ENCODE measurements around the gene TBX21. TPM values are rescaled to one million over a fixed set of nuclear protein-coding genes. Genes with fewer than 3 reads are reported as not detected.

The TBX21 gene
- total and polyA plus RNA-seq, 7 donors = 0.04 to 0.36 (median 0.12) TPM; not detected in 1

DNA sequence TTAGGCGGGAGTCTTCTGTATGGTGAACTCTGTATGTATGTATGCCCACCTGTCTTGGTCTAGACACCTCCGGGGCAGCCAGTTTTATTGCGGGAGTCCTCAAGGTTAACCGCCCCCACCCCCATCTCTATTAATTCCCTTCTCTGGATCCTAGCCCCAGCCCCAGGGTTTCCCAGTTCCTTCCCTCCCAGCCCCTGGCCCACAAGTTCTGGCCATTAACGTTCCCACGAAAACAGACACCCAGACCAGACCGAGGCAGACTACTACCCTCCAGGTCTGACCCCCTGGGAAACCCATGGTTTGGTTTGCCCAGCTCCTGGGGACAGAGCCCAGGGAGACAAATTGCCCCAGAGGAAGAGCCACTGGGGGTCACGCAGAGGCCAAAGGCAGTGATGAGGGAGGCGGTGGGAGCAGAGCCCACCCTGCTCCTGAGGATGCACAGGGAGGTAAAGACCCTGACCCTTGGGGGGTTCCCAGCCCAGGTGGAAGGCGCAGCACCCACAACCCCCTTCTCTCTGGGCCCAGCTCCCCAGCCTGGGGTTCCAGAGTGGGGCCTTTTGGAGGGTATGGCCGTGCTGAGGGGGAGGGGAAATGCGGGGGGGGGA lies 30.5 kb upstream of the TBX21 start:
- Histone ChIP-seq H3K4me1 (peaks cover 16% of the 10 kb centered on the region), H3K9me3 (no peaks in the 10 kb centered on the region), H3K27ac (no peak overlapping the region), H3K36me3 (ENCODE audit: insufficient read depth in 1 of 2, low read depth in 1 of 2) (peaks cover 0 to 23% of the 10 kb centered on the region in 2 donors), H3K4me3 (no peak overlapping the region), H3K27me3 (ENCODE audit: insufficient read depth in 3 of 3, low read length in 2 of 3) (no peaks in the 10 kb centered on the region)
- TF ChIP-seq, protein P1, sequence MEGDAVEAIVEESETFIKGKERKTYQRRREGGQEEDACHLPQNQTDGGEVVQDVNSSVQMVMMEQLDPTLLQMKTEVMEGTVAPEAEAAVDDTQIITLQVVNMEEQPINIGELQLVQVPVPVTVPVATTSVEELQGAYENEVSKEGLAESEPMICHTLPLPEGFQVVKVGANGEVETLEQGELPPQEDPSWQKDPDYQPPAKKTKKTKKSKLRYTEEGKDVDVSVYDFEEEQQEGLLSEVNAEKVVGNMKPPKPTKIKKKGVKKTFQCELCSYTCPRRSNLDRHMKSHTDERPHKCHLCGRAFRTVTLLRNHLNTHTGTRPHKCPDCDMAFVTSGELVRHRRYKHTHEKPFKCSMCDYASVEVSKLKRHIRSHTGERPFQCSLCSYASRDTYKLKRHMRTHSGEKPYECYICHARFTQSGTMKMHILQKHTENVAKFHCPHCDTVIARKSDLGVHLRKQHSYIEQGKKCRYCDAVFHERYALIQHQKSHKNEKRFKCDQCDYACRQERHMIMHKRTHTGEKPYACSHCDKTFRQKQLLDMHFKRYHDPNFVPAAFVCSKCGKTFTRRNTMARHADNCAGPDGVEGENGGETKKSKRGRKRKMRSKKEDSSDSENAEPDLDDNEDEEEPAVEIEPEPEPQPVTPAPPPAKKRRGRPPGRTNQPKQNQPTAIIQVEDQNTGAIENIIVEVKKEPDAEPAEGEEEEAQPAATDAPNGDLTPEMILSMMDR (IDR thresholded peaks at IDR 0.05) = no peak
- DNase-seq (no peak), ATAC-seq (no peak)
- WGBS, 3 donors = 89 to 90% (median 89%) methylated on average over 11 to 12 of the region's 12 CpGs
- intact Hi-C loops (cut with DNase I) = no loop called here

DNA sequence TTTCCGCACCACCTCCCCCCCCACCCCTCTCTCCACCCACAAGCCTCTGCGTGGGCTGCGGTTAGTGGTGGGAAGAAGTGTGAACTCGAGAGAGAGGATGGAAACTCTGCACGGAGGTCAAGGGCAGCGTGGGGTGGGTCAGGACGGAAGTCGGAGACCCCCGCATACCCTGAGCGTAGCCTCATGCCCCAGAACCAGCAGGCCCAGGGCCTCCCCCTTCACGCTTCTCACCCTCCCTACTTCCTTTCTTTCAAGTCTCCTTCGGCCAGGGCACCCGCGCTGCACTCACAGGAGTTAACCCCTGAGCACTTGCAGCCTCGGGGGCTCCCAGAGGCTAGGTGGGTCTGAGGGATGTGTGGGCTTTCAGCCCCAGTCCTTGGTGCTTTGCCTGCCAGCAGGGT lies 29.8 kb upstream of the TBX21 start:
- Histone ChIP-seq H3K36me3 (ENCODE audit: insufficient read depth in 1 of 2, low read depth in 1 of 2) (peaks cover 0 to 23% of the 10 kb centered on the region in 2 donors), H3K4me1 (peaks cover 19% of the 10 kb centered on the region), H3K27ac (no peak overlapping the region), H3K9me3 (no peaks in the 10 kb centered on the region), H3K4me3 (no peak overlapping the region), H3K27me3 (ENCODE audit: insufficient read depth in 3 of 3, low read length in 2 of 3) (no peaks in the 10 kb centered on the region)
- ATAC-seq (no peak), DNase-seq (no peak)
- TF ChIP-seq, protein P1 (IDR thresholded peaks at IDR 0.05) = no peak
- intact Hi-C loops (cut with DNase I) = no loop called here
- 84 to 85% (median 85%) methylated on average over 10 to 15 of the region's 15 CpGs for whole genome bisulfite sequencing, 3 donors

DNA sequence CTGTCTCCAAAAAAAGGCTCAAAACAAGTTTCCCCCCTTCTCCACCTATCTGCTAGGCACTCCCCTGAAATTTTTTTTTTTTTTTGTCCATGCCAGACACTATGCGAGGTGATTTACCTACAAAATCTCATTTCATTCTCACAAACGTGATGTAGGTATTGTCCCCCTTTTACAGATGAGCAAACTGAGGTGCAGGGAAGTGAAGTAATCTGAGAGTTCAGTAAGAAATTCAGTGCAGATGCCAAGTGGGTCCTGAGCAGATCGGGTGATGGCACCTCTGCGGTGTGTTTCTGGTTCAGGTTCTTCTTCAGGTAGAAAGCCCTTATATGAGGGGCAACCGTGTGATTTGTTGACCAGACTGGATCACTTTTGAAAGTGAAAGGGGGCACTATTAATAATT lies 29.4 kb upstream of the TBX21 start:
- H3K9me3 ChIP-seq = no peaks in the 10 kb centered on the region
- peaks cover 0 to 23% of the 10 kb centered on the region in 2 donors for H3K36me3 ChIP-seq (ENCODE audit: insufficient read depth in 1 of 2, low read depth in 1 of 2)
- H3K27ac ChIP-seq = no peak overlapping the region
- DNase-seq (no peak), ATAC-seq (no peak)
- H3K4me1 ChIP-seq = peaks cover 19% of the 10 kb centered on the region
- intact Hi-C loops (cut with DNase I) = no loop called here
- H3K4me3 ChIP-seq = no peak overlapping the region
- WGBS, 3 donors = 87 to 97% (median 93%) methylated on average over 5 of the region's 5 CpGs
- TF ChIP-seq, protein P1 (IDR thresholded peaks at IDR 0.05) = no peak
- no peaks in the 10 kb centered on the region for H3K27me3 ChIP-seq (ENCODE audit: insufficient read depth in 3 of 3, low read length in 2 of 3)

DNA sequence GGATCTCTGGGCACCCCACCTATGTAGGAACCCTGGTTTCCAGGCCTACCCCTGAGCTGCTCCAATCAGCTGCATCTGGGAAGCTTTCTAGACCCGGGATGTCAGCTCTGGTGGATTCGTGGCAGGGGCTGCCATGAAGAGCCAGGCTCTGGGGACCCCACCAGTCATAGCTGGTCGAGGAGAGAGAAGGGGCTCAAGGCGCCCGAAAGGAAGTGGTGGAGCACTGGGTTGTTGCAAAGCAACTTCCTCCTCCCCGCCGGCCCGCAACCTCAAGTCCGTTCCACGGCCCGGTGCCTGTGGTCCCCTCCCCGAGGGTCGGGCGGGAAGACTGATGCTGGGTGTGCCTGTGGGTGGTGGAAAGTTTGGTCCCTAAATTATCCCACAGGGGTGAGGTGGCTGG lies 28.9 kb upstream of the TBX21 start:
- H3K36me3 ChIP-seq (ENCODE audit: insufficient read depth in 1 of 2, low read depth in 1 of 2) = peaks cover 0 to 24% of the 10 kb centered on the region in 2 donors
- WGBS, 3 donors = 67 to 76% (median 69%) methylated on average over 14 of the region's 14 CpGs
- intact Hi-C loops (cut with DNase I) = no loop called here
- ATAC-seq (no peak), DNase-seq (no peak)
- H3K27ac ChIP-seq = no peak overlapping the region
- no peaks in the 10 kb centered on the region for H3K27me3 ChIP-seq (ENCODE audit: insufficient read depth in 3 of 3, low read length in 2 of 3)
- H3K4me1 ChIP-seq = peaks cover 19% of the 10 kb centered on the region
- TF ChIP-seq, protein P1 (IDR thresholded peaks at IDR 0.05) = no peak
- H3K4me3 ChIP-seq = no peak overlapping the region
- no peaks in the 10 kb centered on the region for H3K9me3 ChIP-seq

DNA sequence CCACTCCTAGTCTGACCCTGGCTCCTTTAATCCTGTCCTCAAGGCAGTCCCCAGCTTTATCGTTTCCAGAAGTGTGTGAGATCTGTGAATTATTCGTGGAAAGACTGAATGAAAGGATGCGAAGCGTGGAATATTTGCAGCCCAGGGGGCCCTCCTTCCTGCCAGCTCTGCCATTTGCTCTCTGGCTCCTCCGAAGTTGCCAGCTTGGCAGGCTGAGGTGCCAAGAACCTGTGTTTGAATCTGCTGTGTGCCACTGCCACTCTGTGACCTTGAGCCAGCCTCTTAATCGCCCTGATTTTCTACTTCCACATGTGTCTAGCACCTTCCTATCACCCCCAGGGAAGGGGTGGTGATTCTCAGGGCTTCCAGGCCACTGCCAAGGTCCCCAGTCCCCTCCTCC lies 28.3 kb upstream of the TBX21 start:
- intact Hi-C loops (cut with DNase I) = no loop called here
- H3K27ac ChIP-seq = no peak overlapping the region
- peaks cover 0 to 24% of the 10 kb centered on the region in 2 donors for H3K36me3 ChIP-seq (ENCODE audit: insufficient read depth in 1 of 2, low read depth in 1 of 2)
- TF ChIP-seq, protein P1 (IDR thresholded peaks at IDR 0.05) = no peak
- 31 to 54% (median 36%) methylated on average over 6 of the region's 6 CpGs for WGBS, 3 donors
- no peak for DNase-seq
- no peak for ATAC-seq
- peaks cover 19% of the 10 kb centered on the region for H3K4me1 ChIP-seq
- H3K4me3 ChIP-seq = no peak overlapping the region
- no peaks in the 10 kb centered on the region for H3K9me3 ChIP-seq
- H3K27me3 ChIP-seq (ENCODE audit: insufficient read depth in 3 of 3, low read length in 2 of 3) = no peaks in the 10 kb centered on the region

All from psoas muscle (tissue), 8 donors.